IMR-90 (cell line): Measurements from ENCODE around the gene NFILZ. TPM values are rescaled to one million over a fixed set of nuclear protein-coding genes. Genes with fewer than 3 reads are reported as not detected.

ENCODE experiments used
- ATAC-seq: fragments of 200-7000 bp; cut with Tn5 transposase; 2 replicates; pipeline ENCODE4 v1.9.1; 2020; ENCODE audit warnings: low read depth, mild to moderate bottlenecking, moderate library complexity
- BruUV-seq: library from RNA; stranded (reverse); fragments of 400-500 nt; replicated peaks from 2 replicates; lab custom pipeline; 2021; lab: Mats Ljungman, UMichigan
- CTCF ChIA-PET: fragments of 300-600 bp; formaldehyde crosslinking; extraction: SDS; loops from one replicate; lab custom pipeline; 2021; ENCODE audit warnings: antibody characterized with exemption; lab: Yijun Ruan, JAX
- POLR2A ChIA-PET: fragments of 300-600 bp; sonication (Branson Sonifier 250); formaldehyde crosslinking; loops from one replicate; lab custom pipeline; 2022; ENCODE audit warnings: antibody characterized with exemption; ENCODE audit not compliant: unreplicated experiment; lab: Charles Lee
- DNase-seq: peaks from one replicate; pipeline ENCODE4 v3.0.0; 2013
- H2AFZ ChIP-seq: replicated peaks from 2 replicates; pipeline ENCODE3; 2013; ENCODE audit warnings: low read length, mild to moderate bottlenecking; ENCODE audit not compliant: poor library complexity
- H2AK5ac ChIP-seq: 2 replicates; pipeline ENCODE4 v1.6.1; 2013; ENCODE audit warnings: low read depth, low read length, inconsistent platforms
- H2AK9ac ChIP-seq: replicated peaks from 2 replicates; pipeline ENCODE3; 2013; ENCODE audit warnings: mild to moderate bottlenecking, low read depth, low read length, moderate library complexity; ENCODE audit not compliant: poor library complexity
- H2BK120ac ChIP-seq: 2 replicates; pipeline ENCODE4 v1.6.1; 2013; ENCODE audit warnings: low read depth, low read length, inconsistent platforms
- H2BK15ac ChIP-seq: 3 replicates; pipeline ENCODE4 v1.6.1; 2013; ENCODE audit warnings: low read depth, low read length, inconsistent platforms
- H2BK20ac ChIP-seq: 2 replicates; pipeline ENCODE4 v1.6.1; 2013; ENCODE audit warnings: low read depth, mild to moderate bottlenecking, inconsistent platforms, low read length, moderate library complexity
- H2BK5ac ChIP-seq: 2 replicates; pipeline ENCODE4 v1.6.1; 2013; ENCODE audit warnings: mild to moderate bottlenecking, low read depth, low read length, inconsistent platforms; ENCODE audit not compliant: poor library complexity, severe bottlenecking
- H3K14ac ChIP-seq: replicated peaks from 2 replicates; pipeline ENCODE4 v1.6.1; 2013; ENCODE audit warnings: low read depth, low read length, inconsistent platforms
- H3K18ac ChIP-seq: 2 replicates; pipeline ENCODE4 v1.6.1; 2013; ENCODE audit warnings: low read depth, low read length, control low read depth
- H3K23ac ChIP-seq: 2 replicates; pipeline ENCODE4 v1.6.1; 2013; ENCODE audit warnings: low read depth, low read length, inconsistent platforms
- H3K27ac ChIP-seq: 2 replicates; pipeline ENCODE4 v1.5.1; 2013; ENCODE audit warnings: mild to moderate bottlenecking, control low read depth, low read length; ENCODE audit not compliant: insufficient read depth
- H3K27me3 ChIP-seq: 2 replicates; pipeline ENCODE4 v1.6.1; 2013; ENCODE audit warnings: low read length; ENCODE audit not compliant: control insufficient read depth, insufficient read depth
- H3K36me3 ChIP-seq: 2 replicates; pipeline ENCODE4 v1.6.1; 2013; ENCODE audit warnings: low read length, mixed read lengths; ENCODE audit not compliant: control insufficient read depth, insufficient read depth
- H3K4ac ChIP-seq: 2 replicates; pipeline ENCODE4 v1.6.1; 2013; ENCODE audit warnings: low read depth, low read length, inconsistent platforms
- H3K4me1 ChIP-seq: 2 replicates; pipeline ENCODE4 v1.6.1; 2013; ENCODE audit warnings: low read length, mixed read lengths; ENCODE audit not compliant: control insufficient read depth, insufficient read depth
- H3K4me2 ChIP-seq: 2 replicates; pipeline ENCODE4 v1.6.1; 2013; ENCODE audit warnings: low read depth, mild to moderate bottlenecking, control low read depth, low read length, moderate library complexity
- H3K4me3 ChIP-seq: 2 replicates; pipeline ENCODE4 v1.5.1; 2013; ENCODE audit warnings: low read depth, mild to moderate bottlenecking, control low read depth, low read length, moderate library complexity; ENCODE audit not compliant: insufficient read depth
- H3K56ac ChIP-seq: 2 replicates; pipeline ENCODE4 v1.6.1; 2013; ENCODE audit warnings: low read length, inconsistent platforms; ENCODE audit not compliant: insufficient read depth; ENCODE audit errors: extremely low read depth
- H3K79me1 ChIP-seq, 2 experiments: 2 replicates each; pipeline ENCODE4 v1.6.1; 2013; ENCODE audit warnings: low read length in 2 of 2, inconsistent platforms in 1 of 2, low read depth in 1 of 2
- H3K9ac ChIP-seq: 2 replicates; pipeline ENCODE4 v1.6.1; 2013; ENCODE audit warnings: low read depth, low read length, control low read depth
- H3K9me1 ChIP-seq: 2 replicates; pipeline ENCODE4 v1.6.1; 2013; ENCODE audit warnings: low read length, inconsistent platforms; ENCODE audit not compliant: insufficient read depth
- H3K9me3 ChIP-seq: 2 replicates; pipeline ENCODE4 v1.6.1; 2013; ENCODE audit warnings: low read length; ENCODE audit not compliant: control insufficient read depth, insufficient read depth
- H4K20me1 ChIP-seq: 2 replicates; pipeline ENCODE4 v1.6.1; 2013; ENCODE audit warnings: low read length, inconsistent platforms; ENCODE audit not compliant: insufficient read depth
- H4K5ac ChIP-seq: 2 replicates; pipeline ENCODE4 v1.6.1; 2013; ENCODE audit warnings: mild to moderate bottlenecking, low read depth, low read length, control low read depth
- H4K8ac ChIP-seq, 2 experiments: 2 replicates each; pipeline ENCODE4 v1.6.1; 2013; ENCODE audit warnings: low read depth in 2 of 2, low read length in 2 of 2, control low read depth in 1 of 2, inconsistent platforms in 1 of 2
- H4K91ac ChIP-seq: 2 replicates; pipeline ENCODE4 v1.6.1; 2013; ENCODE audit warnings: low read depth, low read length, inconsistent platforms; ENCODE audit not compliant: insufficient read depth
- BHLHE40 ChIP-seq: fragments of 150-350 bp; IDR thresholded peaks from 2 replicates; pipeline ENCODE4 v1.6.1; 2016; ENCODE audit warnings: mild to moderate bottlenecking, low read depth, low read length
- CEBPB ChIP-seq: IDR thresholded peaks from 2 replicates; pipeline ENCODE4 v1.6.1; 2012; ENCODE audit warnings: low read depth, low read length, improper control_type of control experiment
- CHD1 ChIP-seq: IDR thresholded peaks from 2 replicates; pipeline ENCODE4 v1.6.1; 2012; ENCODE audit warnings: low read depth, low read length, improper control_type of control experiment
- CTCF ChIP-seq: conservative IDR thresholded peaks from 2 replicates; pipeline ENCODE4 v1.5.1; 2012; ENCODE audit warnings: mild to moderate bottlenecking, low read depth, low read length, improper control_type of control experiment
- FOS ChIP-seq: fragments of 150-350 bp; IDR thresholded peaks from 2 replicates; pipeline ENCODE4 v1.6.1; 2016; ENCODE audit warnings: low read depth, low read length
- MAFK ChIP-seq: IDR thresholded peaks from 2 replicates; pipeline ENCODE4 v1.6.1; 2012; ENCODE audit warnings: low read depth, low read length, improper control_type of control experiment
- MAZ ChIP-seq: IDR thresholded peaks from 2 replicates; pipeline ENCODE4 v1.6.1; 2012; ENCODE audit warnings: low read depth, mild to moderate bottlenecking, low read length, improper control_type of control experiment, moderate library complexity, borderline replicate concordance
- MXI1 ChIP-seq: IDR thresholded peaks from 2 replicates; pipeline ENCODE4 v1.6.1; 2012; ENCODE audit warnings: low read depth, mild to moderate bottlenecking, low read length, moderate library complexity, borderline replicate concordance
- NFE2L2 ChIP-seq: fragments of 150-350 bp; IDR thresholded peaks from 2 replicates; pipeline ENCODE4 v1.6.1; 2016; ENCODE audit warnings: low read depth, mild to moderate bottlenecking, low read length
- POLR2A ChIP-seq: IDR thresholded peaks from 2 replicates; pipeline ENCODE4 v1.6.1; 2012; ENCODE audit warnings: mild to moderate bottlenecking, low read depth, low read length
- RAD21 ChIP-seq: IDR thresholded peaks from 2 replicates; pipeline ENCODE4 v1.6.1; 2012; ENCODE audit warnings: low read length, improper control_type of control experiment
- RCOR1 ChIP-seq: IDR thresholded peaks from 2 replicates; pipeline ENCODE4 v1.6.1; 2012; ENCODE audit warnings: mild to moderate bottlenecking, low read length, improper control_type of control experiment; ENCODE audit not compliant: insufficient replicate concordance
- RFX5 ChIP-seq: IDR thresholded peaks from 2 replicates; pipeline ENCODE4 v1.8.0; 2012; ENCODE audit warnings: low read depth, mild to moderate bottlenecking, low read length, moderate library complexity
- SMC3 ChIP-seq: fragments of 150-350 bp; IDR thresholded peaks from 2 replicates; pipeline ENCODE4 v1.6.1; 2016; ENCODE audit warnings: low read depth, mild to moderate bottlenecking, antibody characterized with exemption, low read length, moderate library complexity
- WGBS, 2 experiments: methylation state at CpG; one replicate each; pipeline versions ENCODE4 v1.1.5 to v1.1.7; 2013; ENCODE audit warnings: missing lambda C conversion rate in 2 of 2; ENCODE audit not compliant: insufficient read length in 1 of 2; ENCODE audit errors: extremely low coverage in 2 of 2; 5-methylcytosine and 5-hydroxymethylcytosine counted together
- dilution Hi-C: fragments of 300-500 bp; cut with HindIII; formaldehyde crosslinking; loops from one replicate; pipeline ENCODE4 v1.14.3; 2018; ENCODE audit warnings: low sequenced_read_pairs; ENCODE audit not compliant: unreplicated experiment
- in situ Hi-C: fragments of 300-500 bp; cut with MboI; formaldehyde crosslinking; loops from 3 replicates; pipeline ENCODE4 v1.14.3; 2019; ENCODE audit warnings: low sequenced_read_pairs, inconsistent platforms, mixed read lengths
- intact Hi-C: fragments of 100-400 bp; cut with micrococcal nuclease; formaldehyde crosslinking; loops from 2 replicates; pipeline ENCODE4 v1.10.0; 2022
- polyA plus RNA-seq, 3 experiments: library from polyadenylated mRNA; depleted of rRNA; stranded (reverse); fragments of >200 nt; gene quantifications; 2 replicates each; pipeline ENCODE4 v1.2.3, GENCODE V29; 2012; ENCODE audit warnings: low replicate concordance in 1 of 3
- total RNA-seq: library from RNA; depleted of rRNA; stranded (reverse); fragments of >200 nt; gene quantifications from 2 replicates; pipeline ENCODE4 v1.2.3, GENCODE V29; 2012
- TF ChIP-seq, protein P1 (sequence below): fragments of 150-350 bp; IDR thresholded peaks from 2 replicates; pipeline ENCODE4 v1.6.1; 2017; ENCODE audit warnings: mild to moderate bottlenecking, antibody characterized with exemption, low read length, low read depth
- TF ChIP-seq, protein P2 (sequence below): fragments of 150-350 bp; IDR thresholded peaks from 2 replicates; pipeline ENCODE4 v1.6.1; 2016; ENCODE audit warnings: low read depth, mild to moderate bottlenecking, low read length, moderate library complexity, borderline replicate concordance

NFILZ gene
- total and polyA plus RNA-seq, 2 of the 4 experiments (the other 2 are of a cell fraction), result not detected

DNA sequence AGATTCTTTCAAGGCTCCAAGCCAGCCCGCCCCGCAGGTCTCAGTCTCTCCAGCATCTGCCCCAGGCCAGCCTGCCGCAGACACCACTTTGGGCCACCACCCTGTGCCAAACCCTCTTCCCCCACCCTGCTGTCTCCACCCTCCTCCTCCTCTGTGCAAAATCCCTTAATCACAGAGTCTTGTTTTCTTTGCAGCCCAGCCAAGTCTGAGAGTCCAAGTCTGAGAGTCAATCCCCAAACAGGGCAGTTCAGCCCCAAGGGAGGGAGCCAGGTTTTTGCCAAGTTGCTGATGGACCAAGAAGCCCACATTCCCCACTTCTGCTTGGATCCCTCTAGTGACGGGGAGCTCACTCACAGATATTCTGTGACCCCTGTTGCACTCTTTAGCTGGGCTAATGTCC lies 23.0 kb upstream of the NFILZ start:
- no peak for ATAC-seq
- in situ Hi-C loops, result no loop called here
- H3K9me3 ChIP-seq, result peaks cover 8% of the 10 kb centered on the region
- H3K4me3 ChIP-seq, result no peak overlapping the region
- CTCF ChIA-PET, result no interaction called here
- no peak overlapping the region for H2BK15ac ChIP-seq
- peaks cover 3% of the 10 kb centered on the region for H3K9me1 ChIP-seq
- H3K36me3 ChIP-seq, result peaks cover 16% of the 10 kb centered on the region
- no peak overlapping the region for H3K4me2 ChIP-seq
- H4K5ac ChIP-seq, result no peak overlapping the region
- no peak overlapping the region for H3K14ac ChIP-seq
- peaks cover 4% of the 10 kb centered on the region for H3K4me1 ChIP-seq
- no peak overlapping the region for H4K91ac ChIP-seq
- no peak overlapping the region for H3K4ac ChIP-seq
- H3K18ac ChIP-seq, result no peak overlapping the region
- no peak overlapping the region for H3K9ac ChIP-seq
- H3K27ac ChIP-seq, result no peak overlapping the region
- DNase-seq, result peak; percentile 23
- H3K56ac ChIP-seq, result no peak overlapping the region
- no peak overlapping the region for H2BK20ac ChIP-seq
- intact Hi-C loops, result no loop called here
- 77% methylated on average over 3 of the region's 4 CpGs; no CpG with 5 or more reads in 1 of the 2 experiments for WGBS, 2 experiments
- TF ChIP-seq CEBPB (no peak), BHLHE40 (no peak), RCOR1 (no peak), CTCF (no peak), FOS (no peak), MAZ (no peak), MAFK (no peak), CHD1 (no peak), RAD21 (no peak), MXI1 (no peak), RFX5 (no peak), NFE2L2 (no peak), POLR2A (no peak), SMC3 (no peak)
- TF ChIP-seq, protein P1, sequence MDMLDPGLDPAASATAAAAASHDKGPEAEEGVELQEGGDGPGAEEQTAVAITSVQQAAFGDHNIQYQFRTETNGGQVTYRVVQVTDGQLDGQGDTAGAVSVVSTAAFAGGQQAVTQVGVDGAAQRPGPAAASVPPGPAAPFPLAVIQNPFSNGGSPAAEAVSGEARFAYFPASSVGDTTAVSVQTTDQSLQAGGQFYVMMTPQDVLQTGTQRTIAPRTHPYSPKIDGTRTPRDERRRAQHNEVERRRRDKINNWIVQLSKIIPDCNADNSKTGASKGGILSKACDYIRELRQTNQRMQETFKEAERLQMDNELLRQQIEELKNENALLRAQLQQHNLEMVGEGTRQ, result no peak
- TF ChIP-seq, protein P2, sequence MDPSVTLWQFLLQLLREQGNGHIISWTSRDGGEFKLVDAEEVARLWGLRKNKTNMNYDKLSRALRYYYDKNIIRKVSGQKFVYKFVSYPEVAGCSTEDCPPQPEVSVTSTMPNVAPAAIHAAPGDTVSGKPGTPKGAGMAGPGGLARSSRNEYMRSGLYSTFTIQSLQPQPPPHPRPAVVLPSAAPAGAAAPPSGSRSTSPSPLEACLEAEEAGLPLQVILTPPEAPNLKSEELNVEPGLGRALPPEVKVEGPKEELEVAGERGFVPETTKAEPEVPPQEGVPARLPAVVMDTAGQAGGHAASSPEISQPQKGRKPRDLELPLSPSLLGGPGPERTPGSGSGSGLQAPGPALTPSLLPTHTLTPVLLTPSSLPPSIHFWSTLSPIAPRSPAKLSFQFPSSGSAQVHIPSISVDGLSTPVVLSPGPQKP, result no peak
- peak overlapping the region; percentile 78 for H2AK9ac ChIP-seq
- no peak overlapping the region for H4K8ac ChIP-seq
- dilution Hi-C loops, result no loop called here
- H3K23ac ChIP-seq, result no peak overlapping the region
- no peaks in the 10 kb centered on the region for H3K27me3 ChIP-seq
- no peak overlapping the region for H2AK5ac ChIP-seq
- no TSS peak for BruUV-seq
- H2AFZ ChIP-seq, result no peak overlapping the region
- POLR2A ChIA-PET, result no interaction called here
- no peak overlapping the region for H2BK120ac ChIP-seq
- no peaks in the 10 kb centered on the region for H4K20me1 ChIP-seq
- peaks cover 5 to 32% of the 10 kb centered on the region in 2 experiments for H3K79me1 ChIP-seq
- H2BK5ac ChIP-seq, result no peak overlapping the region
